HepG2 (cell line): ENCODE measurements around the gene MYRIP.

Source experiments
- CHD2 ChIP-seq: IDR thresholded peaks from 2 replicates; pipeline ENCODE4 v1.6.1; 2011; ENCODE audit warnings: low read depth, low read length, improper control_type of control experiment
- CTCF ChIP-seq: sonication (generic); formaldehyde crosslinking; IDR thresholded peaks from 2 replicates; pipeline ENCODE4 v1.5.0; 2020; ENCODE audit warnings: mild to moderate bottlenecking, missing genetic modification reagents, moderate library complexity
- EZH2 ChIP-seq: conservative IDR thresholded peaks from 2 replicates; pipeline ENCODE4 v1.6.1; 2012; ENCODE audit warnings: mild to moderate bottlenecking, low read depth, low read length, moderate library complexity
- FOXM1 ChIP-seq: sonication (generic); formaldehyde crosslinking; IDR thresholded peaks from 2 replicates; pipeline ENCODE4 v1.5.0; 2020; ENCODE audit warnings: missing genetic modification reagents
- JUND ChIP-seq: sonication (generic); formaldehyde crosslinking; IDR thresholded peaks from 2 replicates; pipeline ENCODE4 v1.8.0; 2022; ENCODE audit warnings: mild to moderate bottlenecking, missing genetic modification reagents
- KMT2A ChIP-seq: sonication (generic); formaldehyde crosslinking; IDR thresholded peaks from 2 replicates; pipeline ENCODE4 v1.4.0; 2020; ENCODE audit warnings: missing genetic modification reagents
- MAZ ChIP-seq, 2 experiments: sonication (generic) in 1 of 2; formaldehyde crosslinking in 1 of 2; IDR thresholded peaks; 2 replicates each; pipeline versions ENCODE4 v1.5.0 to v1.6.1; 2012 to 2020; ENCODE audit warnings: low read depth in 2 of 2, mild to moderate bottlenecking in 2 of 2, borderline replicate concordance in 1 of 2, improper control_type of control experiment in 1 of 2, low read length in 1 of 2, missing genetic modification reagents in 1 of 2, moderate library complexity in 1 of 2
- POLR2A ChIP-seq, 2 experiments: IDR thresholded peaks; 2 replicates each; pipeline ENCODE4 v1.6.1; 2011; ENCODE audit warnings: low read depth in 2 of 2, low read length in 2 of 2, mild to moderate bottlenecking in 1 of 2, moderate library complexity in 1 of 2; ENCODE audit not compliant: insufficient read depth in 1 of 2
- SP1 ChIP-seq, 2 experiments: fragments of 450-650 bp in 1 of 2; sonication (generic) in 1 of 2; formaldehyde crosslinking in 1 of 2; IDR thresholded peaks; 2 replicates each; pipeline versions ENCODE4 v1.4.0 to v1.6.1; 2016 to 2020; ENCODE audit warnings: missing genetic modification reagents in 1 of 2
- STAT6 ChIP-seq: sonication (generic); formaldehyde crosslinking; IDR thresholded peaks from 2 replicates; pipeline ENCODE4 v1.4.0; 2020; ENCODE audit warnings: missing genetic modification reagents, mild to moderate bottlenecking, borderline replicate concordance
- ZFP90 ChIP-seq: sonication (generic); formaldehyde crosslinking; IDR thresholded peaks from 2 replicates; pipeline ENCODE4 v1.8.0; 2022; ENCODE audit warnings: missing genetic modification reagents, mild to moderate bottlenecking, inconsistent platforms, borderline replicate concordance
- ZNF275 ChIP-seq: sonication (generic); formaldehyde crosslinking; IDR thresholded peaks from 2 replicates; pipeline ENCODE4 v1.8.0; 2022; ENCODE audit warnings: missing genetic modification reagents, mild to moderate bottlenecking, inconsistent platforms, borderline replicate concordance
- ZNF83 ChIP-seq: sonication (generic); formaldehyde crosslinking; IDR thresholded peaks from 2 replicates; pipeline ENCODE4 v1.4.0; 2020; ENCODE audit warnings: missing genetic modification reagents, mild to moderate bottlenecking, borderline replicate concordance
- TF ChIP-seq, protein P1 (sequence below): sonication (generic); formaldehyde crosslinking; IDR thresholded peaks from 2 replicates; pipeline ENCODE4 v1.4.0; 2020; ENCODE audit warnings: low read depth, mild to moderate bottlenecking, missing genetic modification reagents

GRCh38 chr3:40169983-40170382, 360.6 kb downstream of the MYRIP start:
- TF ChIP-seq POLR2A (IDR thresholded peaks at IDR 0.05; ENCODE audit: insufficient read depth in 1 of 2, low read depth in 2 of 2, low read length in 2 of 2) (no peak), ZNF83 (CRISPR knock-in tag) (no peak), CTCF (CRISPR knock-in tag) (no peak), KMT2A (no peak), MAZ (IDR thresholded peaks at IDR 0.05; ENCODE audit: borderline replicate concordance, low read depth, low read length) (no peak), MAZ (CRISPR knock-in tag; IDR thresholded peaks at IDR 0.05; ENCODE audit: low read depth) (no peak), CHD2 (no peak), STAT6 (CRISPR knock-in tag) (no peak), FOXM1 (CRISPR knock-in tag) (no peak), ZNF275 (CRISPR knock-in tag) (no peak), EZH2 (no peak), ZFP90 (CRISPR knock-in tag) (no peak), JUND (CRISPR knock-in tag) (no peak), SP1 (IDR thresholded peaks at IDR 0.05) (no peak), SP1 (CRISPR knock-in tag; IDR thresholded peaks at IDR 0.05) (no peak)
- TF ChIP-seq, protein P1, sequence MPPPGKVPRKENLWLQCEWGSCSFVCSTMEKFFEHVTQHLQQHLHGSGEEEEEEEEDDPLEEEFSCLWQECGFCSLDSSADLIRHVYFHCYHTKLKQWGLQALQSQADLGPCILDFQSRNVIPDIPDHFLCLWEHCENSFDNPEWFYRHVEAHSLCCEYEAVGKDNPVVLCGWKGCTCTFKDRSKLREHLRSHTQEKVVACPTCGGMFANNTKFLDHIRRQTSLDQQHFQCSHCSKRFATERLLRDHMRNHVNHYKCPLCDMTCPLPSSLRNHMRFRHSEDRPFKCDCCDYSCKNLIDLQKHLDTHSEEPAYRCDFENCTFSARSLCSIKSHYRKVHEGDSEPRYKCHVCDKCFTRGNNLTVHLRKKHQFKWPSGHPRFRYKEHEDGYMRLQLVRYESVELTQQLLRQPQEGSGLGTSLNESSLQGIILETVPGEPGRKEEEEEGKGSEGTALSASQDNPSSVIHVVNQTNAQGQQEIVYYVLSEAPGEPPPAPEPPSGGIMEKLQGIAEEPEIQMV (CRISPR knock-in tag) = no peak
